A673 (cell line): ENCODE data around the gene RAP1B. TPM values are rescaled to one million over a fixed set of nuclear protein-coding genes. Genes with fewer than 3 reads are reported as not detected.

ENCODE experiments used
- BruUV-seq: library from RNA; stranded (reverse); fragments of 400-500 nt; replicated peaks from 2 replicates; lab custom pipeline; 2021; lab: Mats Ljungman, UMichigan
- CTCF ChIA-PET: fragments of 300-600 bp; sonication (Branson Sonifier 250); formaldehyde crosslinking; loops from one replicate; lab custom pipeline; 2022; ENCODE audit warnings: antibody characterized with exemption; lab: Charles Lee
- POLR2A ChIA-PET: fragments of 300-600 bp; sonication (Branson Sonifier 250); formaldehyde crosslinking; loops from one replicate; lab custom pipeline; 2022; ENCODE audit warnings: antibody characterized with exemption; ENCODE audit not compliant: low non-redundant PET; lab: Charles Lee
- DNase-seq: peaks from one replicate; pipeline ENCODE4 v3.0.0-alpha.2; 2015; ENCODE audit warnings: low spot score
- H3K27ac ChIP-seq: fragments of 200-600 bp; sonication (generic); 2 replicates; pipeline ENCODE4 v1.5.1; 2016; ENCODE audit warnings: mixed run types, low read depth, mild to moderate bottlenecking, mixed read lengths, antibody characterized with exemption, low read length; ENCODE audit not compliant: poor library complexity, severe bottlenecking
- H3K27me3 ChIP-seq: fragments of 200-600 bp; sonication (generic); replicated peaks from 2 replicates; pipeline ENCODE4 v1.6.1; 2017; ENCODE audit warnings: mixed run types, low read depth, mild to moderate bottlenecking, mixed read lengths, antibody characterized with exemption, low read length; ENCODE audit not compliant: insufficient read depth, poor library complexity
- H3K36me3 ChIP-seq: fragments of 200-600 bp; sonication (generic); 2 replicates; pipeline ENCODE4 v1.6.1; 2016; ENCODE audit warnings: mixed run types, mild to moderate bottlenecking, mixed read lengths, antibody characterized with exemption, low read length; ENCODE audit not compliant: insufficient read depth, poor library complexity, severe bottlenecking
- H3K4me1 ChIP-seq: fragments of 200-600 bp; sonication (generic); 2 replicates; pipeline ENCODE4 v1.6.1; 2017; ENCODE audit warnings: mixed run types, mild to moderate bottlenecking, mixed read lengths, antibody characterized with exemption, low read length; ENCODE audit not compliant: insufficient read depth, poor library complexity, severe bottlenecking
- H3K4me3 ChIP-seq: fragments of 200-600 bp; sonication (generic); 2 replicates; pipeline ENCODE4 v1.5.1; 2016; ENCODE audit warnings: low read depth, mixed run types, mild to moderate bottlenecking, mixed read lengths, low read length; ENCODE audit not compliant: poor library complexity, severe bottlenecking
- H3K9me3 ChIP-seq: fragments of 200-600 bp; sonication (generic); 2 replicates; pipeline ENCODE4 v1.6.1; 2016; ENCODE audit warnings: mixed run types, low read depth, mild to moderate bottlenecking, mixed read lengths, antibody characterized with exemption, low read length; ENCODE audit not compliant: poor library complexity, severe bottlenecking
- CTCF ChIP-seq: fragments of 300-800, 200-600 bp; sonication (generic); conservative IDR thresholded peaks from 2 replicates; pipeline ENCODE4 v1.5.1; 2017; ENCODE audit warnings: low read depth, mild to moderate bottlenecking, antibody characterized with exemption, low read length, moderate library complexity, mixed read lengths
- EZH2 ChIP-seq: fragments of 200-600 bp; sonication (generic); IDR thresholded peaks from 2 replicates; pipeline ENCODE4 v1.6.1; 2017; ENCODE audit warnings: borderline replicate concordance, low read depth, mild to moderate bottlenecking, mixed read lengths, antibody characterized with exemption, low read length; ENCODE audit not compliant: poor library complexity, severe bottlenecking
- intact Hi-C: fragments of 100-400 bp; cut with micrococcal nuclease; formaldehyde crosslinking; loops from one replicate; pipeline ENCODE4 v1.10.0; 2022; ENCODE audit not compliant: unreplicated experiment
- total RNA-seq: library from RNA; stranded (reverse); gene quantifications from 2 replicates; pipeline ENCODE4 v1.2.3, GENCODE V29; 2021

The RAP1B gene
- total RNA-seq, 1 experiment from 2014 or later = 148 TPM

- BruUV-seq = no TSS peak
- ChIA-PET CTCF (no interaction called here), POLR2A (no interaction called here)
- no peak for DNase-seq
- Histone ChIP-seq H3K27ac (no peak overlapping the region), H3K36me3 (no peaks in the 10 kb centered on the region), H3K4me1 (no peaks in the 10 kb centered on the region), H3K9me3 (no peaks in the 10 kb centered on the region), H3K27me3 (no peaks in the 10 kb centered on the region), H3K4me3 (no peak overlapping the region)
- intact Hi-C loops = no loop called here
- TF ChIP-seq CTCF (no peak), EZH2 (no peak)
These were observed 37.3 kb upstream of the RAP1B start for GRCh38 chr12:68573406-68573805.

- no peak for DNase-seq
- TF ChIP-seq EZH2 = no peak
- TF ChIP-seq CTCF = no peak
- Histone ChIP-seq H3K4me3 (no peak overlapping the region), H3K27me3 (no peaks in the 10 kb centered on the region), H3K4me1 (no peaks in the 10 kb centered on the region), H3K27ac (no peak overlapping the region), H3K36me3 (no peaks in the 10 kb centered on the region), H3K9me3 (no peaks in the 10 kb centered on the region)
- CTCF ChIA-PET = no interaction called here
- POLR2A ChIA-PET = no interaction called here
- BruUV-seq = no TSS peak
- intact Hi-C loops = no loop called here
These were observed 32.8 kb upstream of the RAP1B start for GRCh38 chr12:68577949-68578348.

GRCh38 chr12:68578765-68579164, 31.9 kb upstream of the RAP1B start:
- no peaks in the 10 kb centered on the region for H3K9me3 ChIP-seq
- H3K36me3 ChIP-seq = no peaks in the 10 kb centered on the region
- ChIA-PET CTCF (no interaction called here), POLR2A (no interaction called here)
- TF ChIP-seq EZH2 = no peak
- no peak for TF ChIP-seq CTCF
- H3K27ac ChIP-seq = no peak overlapping the region
- no peak overlapping the region for H3K4me3 ChIP-seq
- intact Hi-C loops = no loop called here
- H3K4me1 ChIP-seq = no peaks in the 10 kb centered on the region
- no peak for DNase-seq
- H3K27me3 ChIP-seq = no peaks in the 10 kb centered on the region
- BruUV-seq = no TSS peak
